HG03342 (cell line): Measurements from ENCODE around the gene ECM2.
A peak's percentile ranks its signal among the peaks of the same experiment; 100 is the strongest.

Experiments used
- ATAC-seq: cut with Tn5 transposase; IDR thresholded peaks from one replicate; pipeline ENCODE4 v1.9.1; 2021; ENCODE audit warnings: mild to moderate bottlenecking, moderate library complexity; ENCODE audit not compliant: unreplicated experiment

ECM2 gene

GRCh38 chr9:92501671-92502393 lies 34.0 kb downstream of the ECM2 start:
- no peak for ATAC-seq

GRCh38 chr9:92500725-92501124 lies 35.1 kb downstream of the ECM2 start:
- ATAC-seq = no peak

- ATAC-seq = no peak
These were observed 36.1 kb downstream of the ECM2 start for GRCh38 chr9:92499701-92500100.

GRCh38 chr9:92496396-92497176 lies 39.2 kb downstream of the ECM2 start:
- no peak for ATAC-seq

GRCh38 chr9:92494856-92495255 lies 40.9 kb downstream of the ECM2 start:
- no peak for ATAC-seq

GRCh38 chr9:92493749-92494387 lies 41.9 kb downstream of the ECM2 start:
- no peak for ATAC-seq

- ATAC-seq = no peak
These were observed 42.9 kb downstream of the ECM2 start for GRCh38 chr9:92492781-92493401.

- ATAC-seq = no peak
These were observed 46.9 kb downstream of the ECM2 start for GRCh38 chr9:92488681-92489550.

GRCh38 chr9:92486371-92486770 lies 49.4 kb downstream of the ECM2 start:
- ATAC-seq = no peak

- ATAC-seq = no peak
These were observed 51.2 kb downstream of the ECM2 start for GRCh38 chr9:92484563-92484962.

- ATAC-seq = no peak
These were observed 51.9 kb downstream of the ECM2 start for GRCh38 chr9:92483627-92484545.

GRCh38 chr9:92482805-92483204 lies 53.0 kb downstream of the ECM2 start:
- ATAC-seq = no peak

GRCh38 chr9:92482329-92482728 lies 53.5 kb downstream of the ECM2 start, which contains the start of gene ASPN:
Gene ASPN (minus strand): TSS chr9:92482506.
- no peak for ATAC-seq

GRCh38 chr9:92480986-92481633 lies 54.7 kb downstream of the ECM2 start:
- ATAC-seq = peak; percentile 58

- no peak for ATAC-seq
These were observed 55.5 kb downstream of the ECM2 start for GRCh38 chr9:92480291-92480771.

GRCh38 chr9:92479346-92479745 lies 56.4 kb downstream of the ECM2 start:
- ATAC-seq = no peak

GRCh38 chr9:92478783-92479182 lies 57.0 kb downstream of the ECM2 start:
- no peak for ATAC-seq

- ATAC-seq = peak; percentile 46
These were observed 58.8 kb downstream of the ECM2 start for GRCh38 chr9:92476962-92477361.

GRCh38 chr9:92474587-92474986 lies 61.2 kb downstream of the ECM2 start:
- no peak for ATAC-seq
